PC-9 (cell line): ENCODE data around the gene HSPA2. TPM values are rescaled to one million over a fixed set of nuclear protein-coding genes. Genes with fewer than 3 reads are reported as not detected.

ENCODE experiments used
- BruUV-seq: library from RNA; stranded (reverse); fragments of 400-500 nt; replicated peaks from 2 replicates; lab custom pipeline; 2021; lab: Mats Ljungman, UMichigan
- CTCF ChIA-PET: fragments of 300-600 bp; sonication (Branson Sonifier 250); formaldehyde crosslinking; loops from one replicate; lab custom pipeline; 2022; ENCODE audit warnings: antibody characterized with exemption; lab: Charles Lee
- POLR2A ChIA-PET: fragments of 300-600 bp; sonication (Branson Sonifier 250); formaldehyde crosslinking; loops from one replicate; lab custom pipeline; 2022; ENCODE audit warnings: antibody characterized with exemption; ENCODE audit not compliant: unreplicated experiment; lab: Charles Lee
- DNase-seq, 2 experiments: peaks; one replicate each; pipeline versions ENCODE4 v3.0.0 to v3.0.0-alpha.2; 2015 to 2022; ENCODE audit warnings: mixed read lengths in 1 of 2
- H2AFZ ChIP-seq: fragments of 200-600 bp; sonication (generic); 2 replicates; pipeline ENCODE4 v1.8.1; 2017; ENCODE audit warnings: antibody characterized with exemption
- H3F3A ChIP-seq: fragments of 200-600 bp; sonication (generic); 2 replicates; pipeline ENCODE4 v1.8.1; 2017; ENCODE audit warnings: antibody characterized with exemption, mild to moderate bottlenecking, low read depth; ENCODE audit not compliant: insufficient read depth
- H3K27ac ChIP-seq: fragments of 200-600 bp; sonication (generic); 2 replicates; pipeline ENCODE4 v1.6.1; 2016; ENCODE audit warnings: mixed run types
- H3K27me3 ChIP-seq: fragments of 200-600 bp; sonication (generic); 2 replicates; pipeline ENCODE4 v1.6.1; 2016; ENCODE audit warnings: low read depth, mixed run types; ENCODE audit not compliant: insufficient read depth
- H3K36me3 ChIP-seq: fragments of 200-600 bp; sonication (generic); 2 replicates; pipeline ENCODE4 v1.6.1; 2016; ENCODE audit warnings: low read depth, mixed run types
- H3K4me1 ChIP-seq: fragments of 200-600 bp; sonication (generic); replicated peaks from 2 replicates; pipeline ENCODE4 v1.6.1; 2016; ENCODE audit warnings: mixed run types; ENCODE audit not compliant: insufficient read depth
- H3K4me2 ChIP-seq: fragments of 200-600 bp; sonication (generic); 2 replicates; pipeline ENCODE4 v1.6.1; 2017; ENCODE audit warnings: mixed run types
- H3K4me3 ChIP-seq: fragments of 200-600 bp; sonication (generic); 2 replicates; pipeline ENCODE4 v1.6.1; 2016; ENCODE audit warnings: mixed run types
- H3K79me2 ChIP-seq: fragments of 200-600 bp; sonication (generic); 2 replicates; pipeline ENCODE4 v1.6.1; 2017; ENCODE audit warnings: low read depth, mixed run types
- H3K9me2 ChIP-seq: fragments of 200-600 bp; sonication (generic); 2 replicates; pipeline ENCODE4 v1.8.1; 2017; ENCODE audit warnings: mild to moderate bottlenecking; ENCODE audit not compliant: insufficient read depth
- H3K9me3 ChIP-seq: fragments of 200-600 bp; sonication (generic); 2 replicates; pipeline ENCODE4 v1.8.1; 2016; ENCODE audit warnings: low read depth; ENCODE audit not compliant: insufficient read depth
- H4K20me1 ChIP-seq: fragments of 200-600 bp; sonication (generic); 2 replicates; pipeline ENCODE4 v1.8.1; 2017; ENCODE audit not compliant: insufficient read depth
- EZH2 ChIP-seq: fragments of 200-600 bp; sonication (generic); IDR thresholded peaks from 2 replicates; pipeline ENCODE4 v1.8.0; 2017; ENCODE audit warnings: antibody characterized with exemption, low read depth
- intact Hi-C: fragments of 100-400 bp; cut with micrococcal nuclease; formaldehyde crosslinking; loops from one replicate; pipeline ENCODE4 v1.10.0; 2022; ENCODE audit not compliant: unreplicated experiment
- total RNA-seq: library from RNA; stranded (reverse); gene quantifications from 2 replicates; pipeline ENCODE4 v1.2.3, GENCODE V29; 2021
- TF ChIP-seq, protein P1 (sequence below): fragments of 200-600 bp; sonication (generic); conservative IDR thresholded peaks from 2 replicates; pipeline ENCODE4 v1.6.1; 2017; ENCODE audit warnings: mixed run types, antibody characterized with exemption, mild to moderate bottlenecking, moderate library complexity

The HSPA2 gene
- total RNA-seq, 1 experiment from 2014 or later, result 11.0 TPM

DNA sequence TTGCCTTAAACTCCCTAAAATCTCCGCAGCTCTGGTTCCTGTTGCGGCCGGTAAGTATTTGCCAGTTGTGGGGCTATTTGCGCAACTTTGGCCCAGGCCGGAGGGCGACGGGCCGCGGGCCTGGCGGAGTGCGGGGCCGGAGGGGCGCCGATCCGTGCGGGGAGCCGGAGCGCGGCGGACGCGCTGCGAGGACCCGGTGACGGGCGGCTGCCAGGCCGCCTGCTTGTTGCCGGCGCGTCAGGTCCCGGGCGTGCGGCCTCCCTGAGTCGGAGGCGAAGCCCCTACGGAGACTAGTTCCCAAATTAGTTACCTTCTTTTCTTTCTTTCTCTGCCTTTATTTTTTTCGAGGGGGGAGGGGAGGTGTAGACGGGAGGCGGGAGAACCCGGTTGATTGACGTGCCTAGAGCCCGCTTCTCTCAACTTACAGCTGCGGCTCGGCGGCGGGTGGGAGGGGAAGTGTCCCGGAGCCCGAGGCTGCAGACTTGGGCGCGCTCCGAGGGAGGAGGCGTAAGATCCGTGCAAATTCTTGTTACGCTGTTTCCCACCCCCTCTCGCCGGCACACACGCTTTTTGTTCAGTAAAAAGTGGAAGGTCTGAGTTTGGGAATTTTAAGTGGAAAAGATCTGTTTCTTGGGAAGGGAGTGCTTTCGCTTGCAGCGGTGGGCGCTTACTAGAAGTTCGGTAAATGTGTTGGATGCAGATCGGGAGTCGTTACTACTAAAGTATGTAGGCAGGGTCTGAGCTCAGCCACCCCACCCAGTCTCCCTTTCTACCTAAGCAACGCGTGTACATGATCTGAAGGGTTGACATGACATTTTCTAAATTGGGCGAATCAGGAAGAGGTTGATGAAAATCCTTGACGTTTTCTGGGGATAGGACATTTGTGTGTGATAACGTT lies 35.4 kb upstream of the HSPA2 start:
- H3K36me3 ChIP-seq, result 0 out of 2 replicates have a peak, but pooled peaks cover 8% of the 10 kb centered on the region
- CTCF ChIA-PET, result interaction anchor here (0.6 to 0.7 kb wide), 2 partner anchors 318 to 653 kb away, joined by 3 read pairs; no protein-coding TSS in a partner anchor
- TSS peak; percentile 44 for BruUV-seq
- peak overlapping the region; percentile 93 for H2AFZ ChIP-seq
- POLR2A ChIA-PET, result interaction anchor here (0.6 to 1.0 kb wide), 5 partner anchors 30 to 215 kb away, joined by 3 to 9 read pairs (median 5); partner anchors contain the start of gene HSPA2
- H3K4me3 ChIP-seq, result peak overlapping the region; percentile 61
- DNase-seq, result peak; percentile 77 to 85
- H3K4me1 ChIP-seq, result peaks cover 63% of the 10 kb centered on the region
- TF ChIP-seq EZH2, result no peak
- TF ChIP-seq, protein P1, sequence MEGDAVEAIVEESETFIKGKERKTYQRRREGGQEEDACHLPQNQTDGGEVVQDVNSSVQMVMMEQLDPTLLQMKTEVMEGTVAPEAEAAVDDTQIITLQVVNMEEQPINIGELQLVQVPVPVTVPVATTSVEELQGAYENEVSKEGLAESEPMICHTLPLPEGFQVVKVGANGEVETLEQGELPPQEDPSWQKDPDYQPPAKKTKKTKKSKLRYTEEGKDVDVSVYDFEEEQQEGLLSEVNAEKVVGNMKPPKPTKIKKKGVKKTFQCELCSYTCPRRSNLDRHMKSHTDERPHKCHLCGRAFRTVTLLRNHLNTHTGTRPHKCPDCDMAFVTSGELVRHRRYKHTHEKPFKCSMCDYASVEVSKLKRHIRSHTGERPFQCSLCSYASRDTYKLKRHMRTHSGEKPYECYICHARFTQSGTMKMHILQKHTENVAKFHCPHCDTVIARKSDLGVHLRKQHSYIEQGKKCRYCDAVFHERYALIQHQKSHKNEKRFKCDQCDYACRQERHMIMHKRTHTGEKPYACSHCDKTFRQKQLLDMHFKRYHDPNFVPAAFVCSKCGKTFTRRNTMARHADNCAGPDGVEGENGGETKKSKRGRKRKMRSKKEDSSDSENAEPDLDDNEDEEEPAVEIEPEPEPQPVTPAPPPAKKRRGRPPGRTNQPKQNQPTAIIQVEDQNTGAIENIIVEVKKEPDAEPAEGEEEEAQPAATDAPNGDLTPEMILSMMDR, result no peak
- H3K27me3 ChIP-seq, result no peaks in the 10 kb centered on the region
- peak overlapping the region; percentile 82 for H3K4me2 ChIP-seq
- peak overlapping the region; percentile 93 for H3K27ac ChIP-seq
- intact Hi-C loops, result loop anchor here (2.0 to 10.0 kb wide), 4 partner anchors 200 to 467 kb away; partner anchors contain the start of genes CHURC1, PLEKHG3 and RAB15
- peaks cover 85% of the 10 kb centered on the region for H3K79me2 ChIP-seq
- H3K9me3 ChIP-seq, result no peaks in the 10 kb centered on the region
- peaks cover 52% of the 10 kb centered on the region for H3F3A ChIP-seq
- H4K20me1 ChIP-seq, result peaks cover 33% of the 10 kb centered on the region
- no peaks in the 10 kb centered on the region for H3K9me2 ChIP-seq

DNA sequence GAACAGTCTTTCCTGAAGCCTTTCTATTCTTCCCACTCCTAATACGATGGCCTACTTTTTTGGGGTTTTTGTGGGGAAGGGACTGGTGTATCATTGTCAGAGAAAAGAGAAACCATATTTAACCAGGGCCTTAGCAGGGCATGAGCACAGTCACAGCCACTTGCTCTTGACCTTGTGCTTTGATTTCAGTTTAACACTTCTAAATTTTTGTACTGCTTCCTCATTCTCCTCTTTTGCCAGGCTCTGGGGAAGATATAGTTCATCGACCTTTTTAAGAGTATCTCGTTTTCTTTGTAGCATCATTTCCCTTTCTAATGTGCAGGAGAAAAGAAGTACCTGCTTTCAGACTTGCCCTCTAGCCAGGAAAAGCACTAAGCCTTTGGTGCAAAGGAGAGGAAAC lies 33.8 kb upstream of the HSPA2 start:
- peaks cover 57% of the 10 kb centered on the region for H3K4me1 ChIP-seq
- H3K27me3 ChIP-seq, result no peaks in the 10 kb centered on the region
- H3K9me2 ChIP-seq, result no peaks in the 10 kb centered on the region
- no peak for TF ChIP-seq EZH2
- TF ChIP-seq, protein P1, result no peak
- H4K20me1 ChIP-seq, result peaks cover 42% of the 10 kb centered on the region
- ChIA-PET CTCF (no interaction called here), POLR2A (interaction anchor here (0.5 to 0.7 kb wide), 2 partner anchors 86 to 805 kb away, joined by 3 to 4 read pairs; no protein-coding TSS in a partner anchor)
- intact Hi-C loops, result loop anchor here (10.0 kb wide), 2 partner anchors 198 to 408 kb away; partner anchors contain the start of genes CHURC1 and PLEKHG3
- no peaks in the 10 kb centered on the region for H3K9me3 ChIP-seq
- no peak for DNase-seq
- peaks cover 85% of the 10 kb centered on the region for H3K79me2 ChIP-seq
- H3K4me3 ChIP-seq, result peak overlapping the region; percentile 61; the same call in 1 of the 2 replicates
- 0 out of 2 replicates have a peak, but pooled peaks cover 8% of the 10 kb centered on the region for H3K36me3 ChIP-seq
- no peak overlapping the region for H2AFZ ChIP-seq
- BruUV-seq, result no TSS peak
- H3F3A ChIP-seq, result peaks cover 46% of the 10 kb centered on the region
- H3K4me2 ChIP-seq, result peak overlapping the region; percentile 82
- H3K27ac ChIP-seq, result peak overlapping the region; percentile 32
